ENCODE results near the gene PRKCA. TPM values are rescaled to one million over a fixed set of nuclear protein-coding genes. Genes with fewer than 3 reads are reported as not detected.

PRKCA gene
- total and polyA plus RNA-seq, 9 of the 15 experiments (the other 6 are each of a cell fraction or from before 2014, with no cell fraction given), result 3.2 to 33.0 (median 17.8) TPM

GRCh38 chr17:66717641-66718058, 415.2 kb downstream of the PRKCA start:
- CTCF ChIA-PET (ENCODE audit: low intra/inter-chr PET ratio), result no interaction called here
- WGBS (ENCODE audit: insufficient coverage, low coverage, missing lambda C conversion rate), result 80% methylated on average over 8 of the region's 9 CpGs

More at GRCh38 chr17:66717641-66718058, 415.2 kb downstream of the PRKCA start:
- no TSS peak for BruUV-seq (replicated peaks)
- in situ Hi-C loops (cut with MboI) (loop anchor here (5.0 kb wide), 1 partner anchor 190 kb away; no protein-coding TSS in a partner anchor), intact Hi-C loops (cut with micrococcal nuclease) (no loop called here)
- Histone ChIP-seq H2AFZ (ENCODE audit: low read depth, low read length) (no peak overlapping the region), H3K36me3 (ENCODE audit: control insufficient read depth, insufficient read depth, low read length) (no peaks in the 10 kb centered on the region), H3K9ac (ENCODE audit: insufficient read depth in 1 of 2, low read depth in 2 of 2, low read length in 2 of 2) (peak overlapping the region in 1 of 2 experiments; percentile 11; a peak in 1 of 4 replicates), H3K4me3 (no peak overlapping the region), H3K9me1 (ENCODE audit: control insufficient read depth, insufficient read depth, low read length) (no peaks in the 10 kb centered on the region), H3K4me2 (ENCODE audit: insufficient read depth, low read length) (no peak overlapping the region), H4K20me1 (replicated peaks; ENCODE audit: control insufficient read depth, insufficient read depth, low read length) (no peaks in the 10 kb centered on the region), H3K27me3 (ENCODE audit: control insufficient read depth in 2 of 2, insufficient read depth in 2 of 2, low read length in 2 of 2) (no peaks in the 10 kb centered on the region), H3K79me2 (ENCODE audit: control insufficient read depth, insufficient read depth, low read length) (no peaks in the 10 kb centered on the region), H3K9me3 (replicated peaks; ENCODE audit: control insufficient read depth, insufficient read depth, low read depth, low read length) (no peaks in the 10 kb centered on the region), H3K4me1 (replicated peaks in 1 of 2; ENCODE audit: control insufficient read depth in 2 of 2, insufficient read depth in 2 of 2, low read length in 2 of 2) (no peaks in the 10 kb centered on the region), H3K27ac (ENCODE audit: extremely low read depth, low read depth, low read length) (no peak overlapping the region)
- DNase-seq (ENCODE audit: extremely low read depth in 1 of 4, low spot score in 3 of 4), result no peak
- no peak for FAIRE-seq
- POLR2A ChIA-PET, result no interaction called here
- TF ChIP-seq SREBF2 (CRISPR knock-in tag; IDR thresholded peaks at IDR 0.05) (no peak), MCM3 (IDR thresholded peaks at IDR 0.05) (no peak), MBD2 (IDR thresholded peaks at IDR 0.05; ENCODE audit: borderline replicate concordance, low read depth) (no peak), MED1 (CRISPR knock-in tag; IDR thresholded peaks at IDR 0.05; ENCODE audit: borderline replicate concordance) (no peak), DEAF1 (CRISPR knock-in tag; IDR thresholded peaks at IDR 0.05) (no peak), HINFP (tag; conservative IDR thresholded peaks at IDR 0.05; ENCODE audit: low read depth) (no peak), DLX4 (CRISPR knock-in tag; IDR thresholded peaks at IDR 0.05) (no peak), POLR3G (IDR thresholded peaks at IDR 0.05; ENCODE audit: extremely low read depth, insufficient read length, insufficient replicate concordance) (no peak)
- no peak for ATAC-seq

Measured in K562 (cell line).